GM18868 (cell line): ENCODE results near the gene NUP210.
"Not testable (repeated sequence)": the region's sequence is repeated elsewhere in the genome, so short reads cannot be mapped to it uniquely, and the experiment has no call there.

Experiments
- ATAC-seq: cut with Tn5 transposase; IDR thresholded peaks from one replicate; pipeline ENCODE4 v1.9.1; 2021; ENCODE audit warnings: mild to moderate bottlenecking, moderate library complexity; ENCODE audit not compliant: unreplicated experiment

Gene NUP210

DNA sequence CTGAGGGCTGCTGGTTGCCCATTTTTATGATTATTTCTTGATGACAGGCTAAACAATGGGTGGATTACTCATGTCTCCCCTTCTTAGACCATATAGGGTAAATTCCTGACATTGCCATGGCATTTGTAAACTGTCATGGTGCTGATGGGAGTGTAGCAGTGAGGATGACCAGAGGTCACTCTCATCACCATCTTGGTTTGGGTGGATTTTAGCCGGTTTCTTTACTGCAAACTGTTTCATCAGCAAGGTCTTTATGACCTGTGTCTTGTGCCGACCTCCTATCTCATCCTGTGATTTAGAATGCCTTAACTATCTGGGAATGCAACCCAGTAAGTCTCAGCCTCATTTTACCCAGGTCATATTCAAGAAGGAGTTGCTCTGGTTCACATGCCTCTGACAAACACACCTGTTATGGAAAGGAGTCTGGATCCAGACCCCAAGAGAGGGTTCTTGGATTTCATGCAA lies 10.3 kb upstream of the NUP210 start:
- not testable (repeated sequence) for ATAC-seq

DNA sequence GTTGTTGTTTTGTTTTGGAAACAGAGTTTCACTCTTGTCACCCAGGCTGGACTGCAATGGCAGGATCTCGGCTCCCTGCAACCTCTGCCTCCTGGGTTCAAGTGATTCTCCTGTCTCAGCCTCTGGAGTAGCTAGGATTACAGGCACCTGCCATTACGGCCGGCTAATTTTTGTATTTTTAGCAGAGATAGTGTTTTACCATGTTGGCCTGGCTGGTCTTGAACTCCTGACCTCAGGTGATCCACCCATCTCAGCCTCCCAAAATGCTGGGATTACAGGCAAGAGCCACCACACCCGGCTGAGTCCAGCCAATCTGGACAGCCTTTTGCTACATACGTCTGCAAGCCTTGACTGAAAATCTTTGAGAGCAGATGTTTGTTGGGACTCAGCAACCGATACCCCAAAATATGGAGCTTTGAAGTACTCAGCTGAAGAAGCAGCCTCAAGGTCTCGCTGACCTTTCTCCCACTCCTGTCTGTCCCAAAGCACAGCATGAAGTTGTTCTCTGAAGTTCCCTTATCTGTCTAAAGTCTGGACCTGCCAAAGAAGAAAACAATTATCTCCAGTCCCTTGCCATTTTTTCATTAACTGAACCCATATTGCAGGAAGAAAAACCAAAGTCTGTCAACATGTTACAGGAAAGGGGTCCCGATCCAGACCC lies 9.6 kb upstream of the NUP210 start:
- no peak for ATAC-seq

DNA sequence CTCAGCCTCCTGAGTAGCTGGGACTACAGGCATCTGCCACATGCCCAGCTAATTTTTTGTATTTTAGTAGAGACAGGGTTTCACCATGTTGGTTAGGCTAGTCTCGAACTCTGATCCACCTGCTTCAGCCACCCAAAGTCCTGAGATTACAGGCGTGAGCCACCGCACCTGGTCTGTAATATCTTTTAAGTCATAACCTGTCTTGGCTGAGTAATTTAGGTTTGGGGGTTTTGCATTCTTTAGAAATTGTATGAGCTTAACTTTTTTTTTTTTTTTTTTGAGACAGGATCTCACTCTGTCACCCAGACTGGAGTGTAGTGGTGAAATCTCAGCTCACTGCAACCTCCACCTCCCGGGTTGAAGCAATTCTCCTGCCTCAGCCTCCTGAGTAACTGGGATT lies 8.6 kb upstream of the NUP210 start:
- ATAC-seq, result not testable (repeated sequence)

DNA sequence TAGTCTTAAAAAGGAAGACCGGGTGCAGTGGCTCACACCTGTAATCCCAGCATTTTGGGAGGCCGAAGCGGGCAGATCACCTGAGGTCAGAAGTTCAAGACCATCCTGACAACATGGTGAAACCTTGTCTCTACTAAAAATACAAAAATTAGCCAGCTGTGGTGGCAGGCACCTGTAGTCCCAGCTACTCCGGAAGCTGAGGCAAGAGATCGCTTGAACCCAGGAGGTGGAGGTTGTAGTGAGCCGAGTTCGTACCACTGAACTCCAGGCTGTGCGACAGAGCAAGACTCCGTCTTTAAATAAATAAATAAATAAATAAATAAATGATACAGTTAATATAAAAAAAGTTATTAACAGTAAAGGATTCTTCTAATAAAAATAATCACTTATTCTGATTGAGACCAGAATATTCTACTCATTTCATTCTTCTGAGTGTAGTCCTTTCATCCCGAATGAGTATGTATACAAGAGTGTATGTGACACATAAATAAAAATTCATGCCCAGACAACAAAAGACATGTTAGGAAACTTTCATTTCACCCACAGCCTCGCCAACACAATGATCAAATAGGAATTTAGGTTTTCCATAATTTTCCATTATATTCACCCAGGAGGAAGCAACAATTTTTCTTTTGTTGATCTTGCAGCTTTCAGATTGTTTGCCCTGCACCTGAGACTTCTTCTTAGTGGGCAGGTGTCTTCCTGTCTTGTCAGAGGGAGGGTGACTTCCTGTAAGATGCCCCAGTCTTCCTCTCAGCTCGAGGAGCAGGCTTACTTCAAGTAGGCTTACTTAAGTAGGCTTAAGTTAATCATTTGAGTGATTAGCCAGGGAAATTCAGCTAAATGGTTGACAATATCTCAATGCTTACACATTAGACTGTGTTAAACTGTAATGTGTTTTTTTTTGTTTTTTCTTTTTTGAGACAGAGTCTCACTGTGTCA lies 7.8 kb upstream of the NUP210 start:
- ATAC-seq, result no peak

DNA sequence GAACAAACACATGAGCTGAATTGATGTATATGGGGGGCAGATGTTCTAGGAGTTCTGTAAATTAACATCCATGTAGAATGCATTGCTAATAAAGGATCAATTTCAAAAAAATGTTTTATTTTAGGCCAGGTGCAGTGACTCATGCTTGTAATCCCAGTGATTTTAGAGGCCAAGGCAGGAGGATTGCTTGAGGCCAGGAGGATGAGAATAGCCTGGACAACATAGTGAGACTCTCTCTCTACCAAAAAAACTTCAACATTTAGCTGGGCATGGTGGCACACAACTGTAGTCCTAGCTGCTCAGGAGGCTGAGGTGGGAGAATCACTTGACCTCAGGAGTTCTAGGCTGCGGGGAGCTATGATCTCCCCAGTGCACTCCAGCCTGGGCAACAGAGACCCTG lies 6.5 kb upstream of the NUP210 start:
- no peak for ATAC-seq

DNA sequence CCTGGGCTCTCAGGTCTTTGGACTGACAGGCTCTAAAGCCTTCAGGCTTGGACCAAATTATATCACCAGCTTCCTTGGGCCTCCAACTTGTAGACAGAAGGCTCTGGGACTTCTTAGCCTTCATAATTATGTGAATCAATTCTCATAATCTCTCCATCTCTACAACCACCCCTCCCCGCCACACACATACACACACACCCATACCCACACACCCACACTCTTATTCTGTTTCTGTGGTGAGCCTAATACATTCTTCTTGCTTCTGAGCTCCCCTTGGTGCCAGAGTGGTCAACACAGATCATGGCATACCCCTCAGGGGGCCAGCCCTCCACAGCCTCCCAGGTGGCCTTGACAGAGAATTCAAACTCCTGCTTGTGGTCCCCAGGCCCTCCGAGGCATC lies 5.6 kb upstream of the NUP210 start:
- no peak for ATAC-seq

DNA sequence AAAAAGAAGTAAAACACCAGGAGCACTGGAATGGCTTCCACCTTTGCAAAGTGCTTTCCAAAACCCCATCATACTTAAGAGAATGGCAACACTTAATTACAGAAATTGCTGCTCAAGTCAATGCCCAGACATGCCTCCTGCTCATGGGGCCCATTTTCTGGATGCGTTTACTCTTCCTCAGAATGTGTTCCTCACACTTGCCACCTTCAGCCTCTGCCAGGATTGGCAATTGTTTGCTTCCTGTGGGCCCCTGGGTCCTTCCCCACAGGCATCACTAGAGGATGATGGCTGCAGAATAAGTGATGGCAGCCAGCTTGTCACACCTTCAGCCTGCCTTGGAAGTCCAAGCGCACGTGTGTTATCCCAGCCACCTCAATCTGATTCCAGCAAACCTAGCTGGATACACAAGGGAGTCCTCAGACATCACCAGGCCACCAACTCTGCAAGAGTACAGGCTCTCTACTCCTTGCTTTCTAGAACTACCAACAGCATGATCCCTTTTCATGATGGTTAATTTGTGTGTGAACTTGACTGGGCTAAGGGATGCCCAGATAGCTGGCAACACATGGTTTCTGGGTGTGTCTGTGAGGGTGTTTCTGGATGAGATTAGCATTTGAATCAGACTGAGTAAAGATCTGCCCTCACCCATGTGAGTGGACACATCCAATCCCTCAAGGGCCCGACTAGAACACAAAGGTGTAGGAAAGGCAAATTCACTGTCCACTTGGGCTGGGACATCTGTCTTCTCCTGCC lies 4.9 kb upstream of the NUP210 start:
- ATAC-seq, result no peak

DNA sequence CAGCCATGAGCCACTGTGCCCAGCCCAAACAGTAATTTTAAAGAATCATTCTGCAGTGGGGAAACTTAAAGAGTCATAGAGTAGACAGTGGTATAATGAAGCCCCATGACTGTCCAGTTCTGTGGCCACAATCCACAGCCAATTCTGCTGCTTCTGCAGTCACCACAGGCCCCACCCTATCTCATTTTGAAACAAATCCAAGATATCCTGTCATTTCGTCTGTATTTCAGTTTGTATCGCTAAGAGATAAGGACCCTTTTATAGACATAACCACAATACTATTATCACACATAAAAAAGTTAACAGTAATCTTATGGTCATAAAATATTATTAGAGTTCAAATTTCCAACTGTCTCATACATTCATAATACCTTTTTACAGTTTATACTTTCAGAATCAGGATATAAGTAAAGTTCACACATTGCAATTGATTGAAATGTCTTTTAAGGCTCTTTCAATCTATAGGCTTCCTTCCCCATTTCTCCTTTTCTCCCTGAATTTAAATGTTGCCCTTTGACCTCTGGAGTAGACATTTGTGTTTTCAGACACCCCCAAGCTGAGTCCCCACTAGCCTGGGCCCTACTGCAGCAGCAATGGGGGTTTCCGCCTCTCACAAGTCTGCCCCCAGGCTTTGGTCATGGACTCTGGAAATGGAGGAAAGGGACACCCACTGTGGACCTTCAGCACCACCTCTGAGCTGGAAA lies 4.2 kb upstream of the NUP210 start:
- ATAC-seq, result no peak

DNA sequence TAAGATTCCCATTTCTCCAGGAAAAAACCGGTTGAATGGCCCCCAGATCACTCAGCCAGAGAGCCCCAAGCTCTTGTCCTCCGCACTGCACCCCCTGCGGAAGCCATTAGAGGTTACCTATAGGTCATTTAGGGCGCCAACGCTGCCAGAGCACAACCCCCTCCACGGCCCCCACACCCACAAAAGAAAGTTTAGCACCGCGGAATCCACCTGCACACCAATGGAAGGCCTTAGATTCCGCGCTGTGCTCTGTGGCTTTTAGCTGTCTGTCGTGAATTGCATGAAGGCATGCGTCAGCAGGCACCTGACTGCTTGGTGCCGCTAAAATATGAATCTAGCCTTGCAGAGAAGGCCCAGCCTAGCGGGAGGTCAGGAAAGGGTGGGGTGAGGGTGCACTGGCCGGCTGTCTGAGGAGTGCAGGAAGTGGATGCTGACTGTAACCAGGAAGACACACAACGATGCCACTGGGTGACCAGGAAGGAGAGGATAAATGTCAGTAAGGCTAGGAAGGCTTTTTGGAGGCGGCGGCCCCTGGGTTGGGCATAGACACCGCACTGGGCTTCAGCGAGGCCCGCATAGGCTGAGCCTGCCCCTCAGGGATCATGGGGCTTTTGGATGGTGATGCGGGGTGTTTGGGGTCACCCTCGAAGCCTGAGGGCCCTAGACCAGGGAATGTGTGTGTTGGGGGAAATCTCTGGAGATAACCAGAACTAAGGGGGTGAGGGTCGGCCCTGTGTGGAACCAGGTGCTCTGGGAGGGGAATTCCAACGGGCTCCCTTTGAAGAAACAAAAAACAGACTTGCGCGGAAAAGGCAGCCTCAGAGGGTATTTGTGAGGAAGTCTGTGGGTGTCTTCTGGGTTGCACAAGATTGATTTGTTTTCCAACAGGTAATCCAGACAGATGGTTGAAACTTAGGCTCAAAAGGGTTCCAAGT lies 976 bp upstream of the NUP210 start:
- ATAC-seq, result no peak

DNA sequence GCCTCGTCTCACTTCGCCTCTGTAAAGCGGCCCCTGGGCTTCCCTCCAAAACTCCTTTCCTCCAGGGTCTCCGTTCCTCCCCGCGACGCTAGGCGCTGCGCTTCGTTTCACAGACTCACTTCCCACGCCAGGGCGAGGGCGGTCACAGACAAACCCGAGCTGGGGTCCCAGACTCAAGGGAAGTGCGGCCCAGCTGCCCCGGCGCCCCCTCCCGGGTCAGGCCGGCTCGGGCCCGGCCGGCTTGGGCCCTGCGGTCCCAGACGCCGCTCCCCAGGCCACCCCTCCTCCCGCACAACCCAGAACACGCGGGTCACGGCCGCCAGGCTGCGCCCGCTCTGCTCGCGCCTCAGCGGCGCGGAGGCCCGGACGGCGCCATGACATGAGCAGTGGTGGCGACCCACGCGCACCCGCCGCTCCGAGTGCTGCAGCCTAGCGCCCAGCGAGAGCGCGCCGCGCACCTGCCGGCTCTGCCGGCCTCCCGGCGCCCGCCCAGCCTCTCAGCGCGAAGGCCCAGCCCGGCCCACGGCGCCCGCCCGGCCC lies 547 bp downstream of the NUP210 start:
- peak; percentile 45 for ATAC-seq

DNA sequence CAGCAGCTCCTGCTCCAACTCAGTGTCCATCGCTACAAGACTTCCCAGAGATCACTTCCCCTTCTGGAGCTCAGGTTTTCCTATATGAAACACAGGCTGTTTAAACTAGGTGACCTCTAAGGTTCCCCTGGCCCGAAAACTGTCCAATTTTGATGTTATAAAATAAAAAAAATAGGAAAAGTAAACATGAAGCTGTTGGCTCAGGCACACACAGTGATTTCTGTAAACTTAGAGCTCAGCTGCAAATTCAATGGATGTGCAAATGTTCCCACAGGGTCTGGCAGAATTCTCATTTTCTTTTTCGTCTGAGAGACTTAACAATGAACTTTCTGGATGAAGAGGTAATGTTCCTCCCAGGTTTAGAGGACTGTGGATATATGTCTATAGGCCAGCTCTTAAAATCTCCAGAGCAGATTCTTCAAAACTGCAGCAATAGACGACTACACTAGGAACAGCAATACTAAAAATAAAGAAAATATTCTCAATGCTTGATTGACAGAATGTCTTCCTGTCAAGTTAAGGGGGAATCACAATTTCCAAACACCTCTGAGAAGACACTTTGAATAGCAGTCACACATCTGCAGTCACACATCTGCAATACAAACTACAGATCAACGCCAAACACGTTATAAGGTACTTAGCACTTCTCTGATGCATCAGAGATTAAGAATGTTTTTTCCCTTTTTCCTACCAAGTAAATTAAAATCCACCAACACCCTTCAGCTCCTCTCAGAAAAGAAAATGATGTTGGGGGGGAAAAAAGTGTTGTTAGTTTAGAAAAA lies 2.8 kb downstream of the NUP210 start:
- ATAC-seq, result no peak

DNA sequence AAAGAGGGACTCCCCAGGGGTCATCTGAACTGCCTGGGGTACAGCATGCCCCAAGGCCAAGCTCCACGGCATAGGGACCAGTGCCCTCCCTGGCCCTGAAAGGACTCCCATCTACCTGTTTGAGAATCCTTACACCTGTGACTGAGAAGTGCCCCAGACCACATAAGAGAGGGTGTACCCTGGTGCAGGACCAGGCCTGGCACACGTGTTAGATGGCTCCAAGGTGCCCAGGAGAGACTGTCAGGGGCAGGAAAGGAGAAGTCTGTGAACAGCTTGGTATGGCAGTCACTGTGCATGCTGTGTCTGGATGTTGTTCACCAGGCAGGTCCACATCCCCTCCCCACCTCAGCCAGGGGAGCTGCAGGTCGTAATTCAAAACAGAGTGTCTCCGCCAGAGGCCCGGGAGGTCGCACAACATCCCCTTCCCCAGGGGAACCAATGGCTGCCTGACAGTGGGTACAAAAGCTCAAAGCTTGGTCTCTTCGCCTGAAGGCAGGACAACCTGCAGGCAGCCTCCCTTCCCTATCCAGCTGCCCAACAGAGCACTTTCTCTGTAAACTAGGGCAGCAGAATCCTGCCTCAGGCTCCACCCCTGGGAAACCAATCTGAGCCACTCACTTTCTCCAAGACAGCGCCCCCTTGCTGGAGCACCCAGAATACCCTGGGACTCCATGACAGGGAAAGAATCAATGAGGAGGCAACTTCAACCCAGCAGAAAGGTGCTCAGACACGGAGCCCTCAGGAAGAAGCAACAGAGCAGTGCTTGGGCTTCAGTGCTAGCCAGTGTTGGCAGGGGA lies 3.9 kb downstream of the NUP210 start:
- no peak for ATAC-seq

DNA sequence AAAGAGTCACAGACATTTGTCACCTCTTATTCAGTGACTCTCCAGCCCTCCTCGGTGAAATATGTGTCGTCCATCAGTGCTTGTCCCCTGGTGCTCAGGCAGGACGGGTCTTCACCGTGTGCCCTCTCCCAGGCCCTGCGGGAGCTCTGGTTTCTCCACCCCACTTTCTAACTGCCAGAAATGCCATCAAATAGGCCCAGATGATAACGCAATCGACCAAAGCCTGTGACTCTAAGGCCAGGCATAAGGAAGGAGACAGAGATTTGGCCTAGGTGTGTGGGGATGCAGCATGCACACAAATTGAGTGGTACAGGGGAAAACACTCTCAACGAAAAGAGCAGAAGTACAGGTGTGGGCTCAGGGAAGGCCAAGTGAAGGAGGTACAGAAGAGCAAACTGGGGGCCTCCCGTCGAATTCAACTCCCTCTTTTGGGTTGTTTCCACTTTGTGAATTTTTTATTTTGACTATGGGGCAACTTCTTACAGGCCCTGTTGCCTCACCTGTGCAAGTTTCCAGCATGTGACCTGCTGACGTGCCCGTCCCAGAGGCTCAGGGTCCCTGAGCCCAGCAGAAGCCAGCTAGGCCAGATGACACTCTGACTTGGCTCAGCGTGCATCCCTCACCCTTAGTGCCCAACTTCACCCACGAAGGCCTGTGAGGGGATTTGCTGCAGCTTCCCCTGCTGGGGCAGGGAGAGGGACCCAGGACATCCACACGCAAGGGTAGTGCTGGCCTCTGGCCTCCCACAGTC lies 4.7 kb downstream of the NUP210 start:
- ATAC-seq, result no peak

DNA sequence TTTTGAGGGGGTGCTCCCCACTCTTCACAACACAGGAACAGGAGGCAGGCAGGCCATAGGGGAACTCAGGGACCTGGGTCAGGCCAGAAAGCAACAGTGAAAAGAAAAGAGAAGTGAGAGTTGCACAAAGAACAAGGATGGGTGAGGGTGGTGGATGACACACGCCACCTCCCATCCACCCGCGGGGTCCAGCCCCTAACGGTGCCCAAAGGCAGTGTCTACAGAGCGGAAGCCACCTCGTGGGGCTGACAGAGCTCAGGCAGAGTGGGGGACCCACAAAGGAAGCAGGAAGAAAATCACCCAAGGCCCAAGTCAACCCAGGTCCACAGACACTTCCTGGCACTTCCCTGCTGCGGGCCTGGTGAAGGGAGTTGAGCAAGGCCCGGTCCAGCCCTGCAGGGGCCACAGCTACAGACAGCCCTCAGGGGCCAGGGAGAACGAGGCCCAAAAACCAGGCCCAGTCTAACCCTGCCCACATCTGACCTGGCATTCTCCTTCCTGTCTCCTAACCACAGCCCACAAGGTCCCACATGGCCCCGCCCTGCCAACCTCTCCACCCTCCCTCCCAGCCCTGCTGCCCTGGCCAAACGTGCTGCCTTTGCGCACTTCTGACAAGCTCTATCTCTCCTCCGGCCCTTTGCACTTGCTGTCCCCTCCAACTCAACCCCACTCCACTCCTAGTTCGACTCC lies 5.9 kb downstream of the NUP210 start:
- peak; percentile 92 for ATAC-seq

DNA sequence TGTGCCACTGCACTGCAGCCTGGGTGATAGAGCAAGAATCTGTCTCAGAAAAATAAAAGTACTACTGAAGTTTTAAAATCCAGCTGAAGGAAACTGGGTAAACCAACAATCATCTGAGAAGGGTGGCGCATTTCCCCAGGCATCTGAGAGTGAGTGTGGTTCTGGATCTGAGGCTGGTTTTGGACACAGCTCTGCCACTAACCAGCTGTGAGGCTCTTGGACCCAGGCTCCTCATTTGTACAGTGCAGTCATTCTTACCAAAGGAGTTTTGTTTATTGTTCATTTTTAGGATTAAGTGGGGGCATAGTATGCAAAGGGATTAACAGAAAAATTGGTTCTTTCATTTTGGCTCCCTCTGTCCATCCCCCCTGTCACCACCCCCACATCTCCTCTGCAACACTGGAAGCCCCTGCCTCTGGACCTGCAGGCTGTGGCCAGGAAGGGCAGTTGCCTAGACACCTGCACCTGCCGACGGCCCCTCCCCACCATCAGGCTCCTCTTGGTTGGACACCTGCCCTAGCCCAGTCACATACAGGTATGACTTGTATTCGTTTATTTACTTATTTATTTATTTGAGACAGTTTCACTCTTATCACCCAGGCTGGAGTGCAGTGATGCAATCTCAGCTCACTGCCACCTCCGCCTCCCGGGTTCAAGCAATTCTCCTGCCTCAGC lies 8.8 kb downstream of the NUP210 start:
- no peak for ATAC-seq

DNA sequence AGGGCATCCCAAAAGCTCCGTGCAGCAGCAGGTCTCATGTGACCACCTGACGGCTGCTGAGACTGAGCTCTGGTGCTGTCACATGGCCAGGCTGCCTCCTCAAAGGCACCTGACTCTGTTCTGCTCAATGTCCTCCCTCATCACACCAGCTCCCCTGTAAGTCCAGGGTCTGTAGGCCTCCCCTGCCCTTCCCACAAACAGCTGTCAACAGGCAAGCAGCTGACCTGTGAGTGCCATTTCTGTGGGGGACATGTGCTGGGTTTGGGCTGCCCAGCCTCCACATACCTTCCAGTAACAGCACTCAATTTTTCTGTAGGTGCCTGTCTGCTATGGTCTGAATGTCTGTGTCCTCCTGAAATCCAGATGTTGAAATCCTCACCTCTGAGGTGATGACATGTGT lies 11.2 kb downstream of the NUP210 start:
- no peak for ATAC-seq
